NCI-H526 treated with DMSO at 0.1 percent for 48 hours (cell line): Measurements from ENCODE around the gene LPA.
"Not testable (repeated sequence)": the region's sequence is repeated elsewhere in the genome, so short reads cannot be mapped to it uniquely, and the experiment has no call there.

Experiments
- DNase-seq: peaks from one replicate; lab custom pipeline; 2025; lab: John Stamatoyannopoulos, UW

The LPA gene

GRCh38 chr6:160667639-160668481 lies 3.8 kb upstream of the LPA start:
- peak; percentile 8 for DNase-seq

DNA sequence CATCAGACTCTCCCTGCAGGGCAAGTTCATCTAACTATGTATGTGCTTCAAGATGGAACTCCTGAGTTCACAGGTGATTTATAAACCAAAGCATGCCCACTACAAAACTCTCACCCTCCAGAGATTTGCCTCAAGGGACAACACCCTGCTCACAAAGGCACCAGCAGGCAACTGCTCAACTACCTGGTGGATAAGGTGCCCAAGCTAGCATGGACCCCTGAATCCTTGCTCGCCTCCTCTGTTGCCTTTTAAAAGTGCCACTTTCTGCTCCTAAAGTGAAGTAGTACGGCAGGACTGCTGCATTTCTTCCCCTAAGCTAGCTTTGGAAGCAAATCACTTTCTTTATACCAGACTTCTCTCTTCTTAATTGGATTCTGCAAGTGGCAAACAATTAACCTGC lies 1.2 kb downstream of the LPA start:
- no peak for DNase-seq

- no peak for DNase-seq
Measured at GRCh38 chr6:160662429-160662828, 1.6 kb downstream of the LPA start.

DNA sequence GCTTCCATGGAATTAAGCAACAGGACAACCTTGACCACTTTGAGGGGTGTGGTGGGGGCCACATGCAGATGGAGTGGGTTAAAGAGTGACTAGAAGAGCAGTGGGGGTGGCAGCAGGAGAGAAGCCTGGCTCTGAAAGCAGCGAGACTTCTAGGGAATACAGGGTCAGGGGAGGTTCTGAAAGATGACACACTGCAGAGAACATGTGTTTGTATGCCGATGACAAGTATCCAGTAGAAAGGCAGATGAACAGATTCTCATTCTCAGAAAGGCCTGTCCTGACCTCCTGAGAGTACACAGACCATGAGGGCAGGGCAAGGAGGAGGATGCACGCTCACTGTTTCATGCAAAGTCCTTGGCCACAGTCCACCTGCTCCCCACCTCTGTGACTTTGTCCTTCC lies 2.9 kb downstream of the LPA start:
- DNase-seq: no peak

GRCh38 chr6:160659562-160659961 lies 4.5 kb downstream of the LPA start:
- no peak for DNase-seq

DNA sequence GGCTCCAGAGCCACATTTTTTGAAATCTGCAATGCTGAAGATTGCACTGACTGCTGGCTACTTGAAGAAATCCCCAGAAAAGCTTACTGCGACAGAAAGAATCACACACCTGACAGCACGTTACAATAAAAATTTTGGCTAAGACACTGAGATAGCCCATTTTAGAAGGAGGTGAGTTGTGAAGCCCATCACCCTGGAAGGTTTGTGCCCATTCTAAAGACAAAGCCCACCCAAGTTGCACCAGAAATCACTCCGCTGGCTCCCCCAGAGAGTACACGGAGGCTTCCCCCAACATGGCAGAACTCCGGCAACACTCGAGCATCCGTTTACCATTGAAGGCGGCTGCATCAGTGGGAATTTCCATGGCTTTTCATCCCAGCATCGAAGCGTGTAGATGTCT lies 29.4 kb downstream of the LPA start:
- DNase-seq: no peak

DNA sequence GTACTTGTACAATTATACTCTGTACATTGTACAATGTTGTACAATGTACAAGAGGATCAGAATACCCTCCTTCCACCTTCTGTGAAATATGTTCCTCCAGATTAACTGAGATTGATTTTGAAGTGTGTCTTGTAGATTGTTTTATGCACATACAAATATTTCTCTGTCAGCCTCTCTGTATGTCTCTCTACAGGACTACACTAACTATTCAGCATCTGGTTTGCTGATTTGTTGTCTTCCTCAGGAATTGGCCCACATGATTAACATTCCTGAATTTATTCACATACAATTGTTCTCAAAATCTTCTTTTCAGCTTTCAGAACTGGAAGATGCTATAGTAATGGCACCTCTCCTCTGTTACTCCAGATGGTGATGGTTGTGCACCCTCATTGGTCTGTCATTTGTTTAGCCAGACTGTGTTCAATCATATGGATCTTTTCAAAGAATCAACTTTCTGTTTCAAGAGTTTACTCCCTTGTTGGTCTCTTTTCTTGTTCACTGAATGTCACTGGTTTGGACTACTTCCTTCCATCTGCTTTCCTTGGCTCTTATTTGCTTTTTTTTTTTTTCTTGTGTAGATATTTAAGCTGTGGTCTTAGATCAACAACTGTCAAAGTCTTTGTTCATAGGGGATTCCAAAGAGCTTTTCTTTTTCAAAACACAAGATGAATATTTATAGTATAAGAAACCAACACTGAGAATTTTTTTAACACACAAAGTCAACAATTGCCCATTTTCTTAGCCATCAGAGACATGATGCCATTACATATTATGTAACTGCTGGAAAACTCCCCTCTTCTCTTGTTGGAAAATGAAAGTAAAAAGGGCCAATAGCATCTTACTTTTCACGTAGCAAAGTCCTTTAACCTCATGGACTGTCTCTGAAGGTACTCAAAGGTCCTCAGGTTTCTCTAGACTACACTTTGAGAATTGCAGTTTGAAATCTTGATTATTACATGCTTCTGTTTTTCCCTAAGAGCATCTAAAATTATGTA lies 67.9 kb downstream of the LPA start:
- DNase-seq: no peak

DNA sequence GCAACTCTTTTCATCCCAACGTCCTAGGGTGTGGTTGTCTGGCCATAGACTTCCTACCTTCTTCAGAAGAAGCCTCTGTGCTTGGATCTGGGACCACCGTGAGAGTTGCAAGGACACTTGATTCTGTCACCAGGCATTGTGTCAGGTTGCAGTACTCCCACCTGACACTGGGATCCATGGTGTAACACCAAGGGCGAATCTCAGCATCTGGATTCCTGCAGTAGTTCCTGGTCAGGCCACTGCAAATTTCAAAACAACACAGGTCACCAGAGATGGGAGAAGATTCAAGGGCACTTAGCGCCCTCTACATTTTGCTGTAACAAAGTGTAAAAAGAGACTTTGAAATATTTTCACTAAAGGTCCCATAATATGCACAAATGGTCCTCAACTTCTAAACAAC lies 68.8 kb downstream of the LPA start:
- not testable (repeated sequence) for DNase-seq

DNA sequence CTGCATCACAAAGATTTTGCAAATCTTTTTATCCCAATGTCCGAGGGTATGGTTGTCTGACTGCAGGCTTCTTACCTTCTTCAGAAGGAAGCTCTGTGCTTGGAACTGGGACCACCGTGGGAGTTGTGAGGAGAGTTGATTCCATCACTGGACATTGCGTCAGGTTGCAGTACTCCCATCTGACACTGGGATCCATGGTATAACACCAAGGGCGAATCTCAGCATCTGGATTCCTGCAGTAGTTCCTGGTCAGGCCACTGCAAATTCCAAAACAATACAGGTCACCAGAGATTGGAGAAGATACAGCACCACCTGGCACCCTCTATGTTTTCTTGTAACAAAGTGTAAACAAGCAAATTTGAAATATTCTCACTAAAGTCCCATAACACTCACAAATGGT lies 77.7 kb downstream of the LPA start:
- no peak for DNase-seq

GRCh38 chr6:160583794-160584193 lies 80.3 kb downstream of the LPA start:
- DNase-seq: no peak

GRCh38 chr6:160581406-160581805 lies 82.7 kb downstream of the LPA start:
- DNase-seq: no peak

GRCh38 chr6:160578515-160578914 lies 85.6 kb downstream of the LPA start:
- DNase-seq: not testable (repeated sequence)

DNA sequence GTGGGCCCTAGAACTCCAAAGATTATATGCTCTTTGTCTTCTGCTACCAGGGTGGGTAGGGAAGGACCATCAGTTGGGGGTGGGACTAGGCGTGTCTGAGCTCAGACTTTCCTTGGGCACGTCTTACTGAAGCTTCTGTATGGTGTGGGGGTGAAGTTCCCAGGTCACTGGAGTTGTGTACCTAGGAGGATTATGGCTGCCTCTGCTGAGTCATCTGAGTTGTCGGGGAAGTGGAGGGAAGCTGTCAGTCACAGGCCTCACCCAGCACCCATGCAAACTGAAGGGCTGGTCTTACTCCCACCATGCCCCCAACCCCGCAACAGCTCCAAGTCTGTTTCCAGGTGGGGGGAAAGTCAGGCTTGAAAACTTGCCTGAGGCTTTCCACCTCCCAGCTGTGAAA lies 90.1 kb downstream of the LPA start:
- DNase-seq: no peak

DNA sequence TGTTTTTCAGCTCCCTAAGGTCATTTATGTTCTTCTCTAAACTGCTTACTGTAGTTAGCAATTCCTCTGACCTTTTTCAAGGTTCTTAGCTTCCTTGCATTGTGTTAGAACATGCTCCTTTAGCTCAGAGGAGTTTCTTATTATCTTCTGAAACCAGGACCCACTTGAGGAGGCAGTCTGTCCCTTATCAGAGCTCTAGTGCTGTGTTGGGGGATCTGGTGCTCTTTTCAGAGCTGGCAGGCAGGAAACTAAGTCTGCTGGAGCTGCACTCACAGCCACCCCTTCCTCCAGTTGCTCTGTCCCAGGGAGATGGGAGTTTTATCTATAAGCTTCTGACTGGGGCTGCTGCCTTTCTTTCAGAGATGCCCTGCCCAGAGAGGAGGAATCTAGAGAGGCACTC lies 92.9 kb downstream of the LPA start:
- not testable (repeated sequence) for DNase-seq

DNA sequence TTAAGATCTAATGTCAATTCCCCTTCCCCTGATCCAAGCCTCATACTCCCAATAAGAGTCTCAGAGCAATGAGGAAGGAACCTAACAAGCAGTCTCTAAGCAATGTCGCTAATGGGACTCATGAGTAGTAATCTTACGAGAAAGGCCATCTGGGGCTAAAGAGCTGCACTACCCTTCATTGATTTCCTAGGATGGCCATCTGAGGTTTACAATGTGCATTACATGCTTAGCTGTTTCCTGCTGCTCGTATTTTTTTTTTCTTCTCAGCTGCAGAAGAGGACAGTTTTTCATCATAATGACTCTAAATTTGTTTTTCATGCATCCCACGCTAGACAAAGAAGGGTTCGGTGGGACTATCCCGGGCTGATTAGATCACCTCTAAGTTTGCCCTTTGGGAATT lies 119.3 kb downstream of the LPA start:
- no peak for DNase-seq

GRCh38 chr6:160535270-160535669 lies 128.8 kb downstream of the LPA start:
- DNase-seq: no peak

- no peak for DNase-seq
Measured at GRCh38 chr6:160534050-160534696, 129.9 kb downstream of the LPA start.

GRCh38 chr6:160532315-160532714 lies 131.8 kb downstream of the LPA start:
- no peak for DNase-seq

GRCh38 chr6:160531826-160532225 lies 132.2 kb downstream of the LPA start:
- no peak for DNase-seq

- DNase-seq: not testable (repeated sequence)
Measured at GRCh38 chr6:160529524-160529923, 134.6 kb downstream of the LPA start.

- DNase-seq: no peak
Measured at GRCh38 chr6:160523223-160523622, 140.9 kb downstream of the LPA start.
